Mesothelial cell of epicardium (in vitro differentiated cells): Measurements from ENCODE around the gene SH2D2A. TPM values are rescaled to one million over a fixed set of nuclear protein-coding genes. Genes with fewer than 3 reads are reported as not detected.
A peak's percentile ranks its signal among the peaks of the same experiment; 100 is the strongest.

Experiments
- DNase-seq, 2 experiments: peaks; one replicate each; pipeline ENCODE4 v3.0.0; 2021; ENCODE audit warnings: low spot score in 2 of 2; ENCODE audit not compliant: unreplicated experiment in 2 of 2
- H3K27ac Mint-ChIP-seq: 2 replicates; pipeline ENCODE4 v1.8.0; 2021; ENCODE audit warnings: mixed read lengths
- H3K27me3 Mint-ChIP-seq: 2 replicates; pipeline ENCODE4 v1.8.0; 2021; ENCODE audit warnings: low read depth, mixed read lengths
- H3K36me3 Mint-ChIP-seq: 2 replicates; pipeline ENCODE4 v1.8.0; 2021; ENCODE audit warnings: mixed read lengths
- H3K4me1 Mint-ChIP-seq: 2 replicates; pipeline ENCODE4 v1.8.0; 2021; ENCODE audit warnings: mixed read lengths
- H3K4me3 Mint-ChIP-seq: 2 replicates; pipeline ENCODE4 v1.8.0; 2021; ENCODE audit warnings: mild to moderate bottlenecking, moderate library complexity, mixed read lengths
- H3K9me3 Mint-ChIP-seq: 2 replicates; pipeline ENCODE4 v1.8.0; 2021; ENCODE audit warnings: mixed read lengths
- CTCF ChIP-seq: fragments of 200-600 bp; sonication (generic); IDR thresholded peaks from one replicate; pipeline ENCODE4 v1.5.0; 2021; ENCODE audit warnings: antibody characterized with exemption; ENCODE audit not compliant: unreplicated experiment
- total RNA-seq: library from RNA; stranded (reverse); gene quantifications from 3 replicates; pipeline ENCODE4 v1.2.1, GENCODE V29; 2021

Gene SH2D2A
- total RNA-seq, 1 donor from 2014 or later = 0.89 TPM

- no peaks in the 10 kb centered on the region for H3K9me3 Mint-ChIP-seq
- no peaks in the 10 kb centered on the region for H3K27me3 Mint-ChIP-seq
- no peak for DNase-seq
- peak overlapping the region; percentile 49 for H3K27ac Mint-ChIP-seq
- H3K36me3 Mint-ChIP-seq = peaks cover 8% of the 10 kb centered on the region
- TF ChIP-seq CTCF = no peak
- no peak overlapping the region for H3K4me3 Mint-ChIP-seq
- H3K4me1 Mint-ChIP-seq = peaks cover 28% of the 10 kb centered on the region
Observed at GRCh38 chr1:156777573-156777972, 39.1 kb downstream of the SH2D2A start.

- H3K4me1 Mint-ChIP-seq = peaks cover 35% of the 10 kb centered on the region
- H3K27ac Mint-ChIP-seq = peak overlapping the region; percentile 49
- no peaks in the 10 kb centered on the region for H3K27me3 Mint-ChIP-seq
- H3K36me3 Mint-ChIP-seq = peaks cover 7% of the 10 kb centered on the region
- no peak for TF ChIP-seq CTCF
- no peak for DNase-seq
- H3K9me3 Mint-ChIP-seq = no peaks in the 10 kb centered on the region
- H3K4me3 Mint-ChIP-seq = no peak overlapping the region
Observed at GRCh38 chr1:156776942-156777341, 39.7 kb downstream of the SH2D2A start.

- H3K4me3 Mint-ChIP-seq = no peak overlapping the region
- peaks cover 9% of the 10 kb centered on the region for H3K36me3 Mint-ChIP-seq
- no peaks in the 10 kb centered on the region for H3K9me3 Mint-ChIP-seq
- peaks cover 41% of the 10 kb centered on the region for H3K4me1 Mint-ChIP-seq
- DNase-seq = no peak
- TF ChIP-seq CTCF = no peak
- no peak overlapping the region for H3K27ac Mint-ChIP-seq
- H3K27me3 Mint-ChIP-seq = no peaks in the 10 kb centered on the region
Observed at GRCh38 chr1:156775799-156776198, 40.8 kb downstream of the SH2D2A start.

- Mint-ChIP-seq H3K4me1 (peaks cover 55% of the 10 kb centered on the region), H3K4me3 (no peak overlapping the region)
Observed at GRCh38 chr1:156773607-156774006, 43.0 kb downstream of the SH2D2A start.

GRCh38 chr1:156772728-156773497 lies 43.7 kb downstream of the SH2D2A start:
- H3K36me3 Mint-ChIP-seq = peaks cover 12% of the 10 kb centered on the region
- H3K27me3 Mint-ChIP-seq = no peaks in the 10 kb centered on the region
- H3K4me1 Mint-ChIP-seq = peaks cover 56% of the 10 kb centered on the region
- H3K9me3 Mint-ChIP-seq = no peaks in the 10 kb centered on the region
- H3K27ac Mint-ChIP-seq = peak overlapping the region; percentile 85
- no peak for DNase-seq
- H3K4me3 Mint-ChIP-seq = peak overlapping the region; percentile 5
- TF ChIP-seq CTCF = no peak

More at GRCh38 chr1:156773607-156774006, 43.0 kb downstream of the SH2D2A start:
- DNase-seq = no peak
- no peak for TF ChIP-seq CTCF
- peak overlapping the region; percentile 85 for H3K27ac Mint-ChIP-seq
- H3K36me3 Mint-ChIP-seq = peaks cover 12% of the 10 kb centered on the region
- H3K9me3 Mint-ChIP-seq = no peaks in the 10 kb centered on the region
- no peaks in the 10 kb centered on the region for H3K27me3 Mint-ChIP-seq
